ENCODE data around the gene HRH2. TPM values are rescaled to one million over a fixed set of nuclear protein-coding genes. Genes with fewer than 3 reads are reported as not detected.
"Not testable (repeated sequence)": the region's sequence is repeated elsewhere in the genome, so short reads cannot be mapped to it uniquely, and the experiment has no call there.

HRH2 gene
- total and polyA plus RNA-seq, 3 donors from 2014 or later: 0.47 to 1.4 (median 1.3) TPM

DNA sequence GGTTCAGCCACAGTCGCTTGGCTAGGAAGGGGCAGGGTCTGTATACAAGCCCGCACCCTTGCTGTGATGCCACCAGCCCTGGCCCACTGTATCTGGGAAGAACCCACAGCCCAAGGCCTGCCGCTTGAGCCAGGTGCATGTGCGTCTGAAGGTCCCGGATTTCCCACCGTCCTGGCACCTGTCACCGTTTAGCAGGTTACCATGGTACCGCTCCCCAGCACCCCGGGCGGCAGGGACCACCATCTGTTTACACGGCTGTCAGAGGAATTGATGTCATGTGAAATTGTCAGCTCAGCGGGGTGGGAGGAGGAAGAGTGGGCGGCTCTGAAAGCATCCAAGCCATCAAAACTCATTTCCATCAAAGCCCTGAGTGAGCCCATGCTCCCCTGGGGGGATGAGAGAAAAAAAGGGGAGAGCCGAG, 92.7 kb downstream of the HRH2 start:
- WGBS, 2 donors: 49 to 66% methylated on average over 7 to 13 of the region's 14 CpGs
- Histone ChIP-seq H3K4me1 (no peaks in the 10 kb centered on the region), H3K27ac (no peak overlapping the region), H3K9me3 (no peaks in the 10 kb centered on the region), H3K36me3 (ENCODE audit: low read depth, missing control alignments) (no peaks in the 10 kb centered on the region), H3K4me3 (no peak overlapping the region), H3K27me3 (no peaks in the 10 kb centered on the region)
- intact Hi-C loops (cut with DNase I; ENCODE audit: low total_unique reads): no loop called here
- TF ChIP-seq POLR2A (IDR thresholded peaks at IDR 0.05): no peak
- TF ChIP-seq, protein P1, sequence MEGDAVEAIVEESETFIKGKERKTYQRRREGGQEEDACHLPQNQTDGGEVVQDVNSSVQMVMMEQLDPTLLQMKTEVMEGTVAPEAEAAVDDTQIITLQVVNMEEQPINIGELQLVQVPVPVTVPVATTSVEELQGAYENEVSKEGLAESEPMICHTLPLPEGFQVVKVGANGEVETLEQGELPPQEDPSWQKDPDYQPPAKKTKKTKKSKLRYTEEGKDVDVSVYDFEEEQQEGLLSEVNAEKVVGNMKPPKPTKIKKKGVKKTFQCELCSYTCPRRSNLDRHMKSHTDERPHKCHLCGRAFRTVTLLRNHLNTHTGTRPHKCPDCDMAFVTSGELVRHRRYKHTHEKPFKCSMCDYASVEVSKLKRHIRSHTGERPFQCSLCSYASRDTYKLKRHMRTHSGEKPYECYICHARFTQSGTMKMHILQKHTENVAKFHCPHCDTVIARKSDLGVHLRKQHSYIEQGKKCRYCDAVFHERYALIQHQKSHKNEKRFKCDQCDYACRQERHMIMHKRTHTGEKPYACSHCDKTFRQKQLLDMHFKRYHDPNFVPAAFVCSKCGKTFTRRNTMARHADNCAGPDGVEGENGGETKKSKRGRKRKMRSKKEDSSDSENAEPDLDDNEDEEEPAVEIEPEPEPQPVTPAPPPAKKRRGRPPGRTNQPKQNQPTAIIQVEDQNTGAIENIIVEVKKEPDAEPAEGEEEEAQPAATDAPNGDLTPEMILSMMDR (IDR thresholded peaks at IDR 0.05): no peak
- DNase-seq: no peak

DNA sequence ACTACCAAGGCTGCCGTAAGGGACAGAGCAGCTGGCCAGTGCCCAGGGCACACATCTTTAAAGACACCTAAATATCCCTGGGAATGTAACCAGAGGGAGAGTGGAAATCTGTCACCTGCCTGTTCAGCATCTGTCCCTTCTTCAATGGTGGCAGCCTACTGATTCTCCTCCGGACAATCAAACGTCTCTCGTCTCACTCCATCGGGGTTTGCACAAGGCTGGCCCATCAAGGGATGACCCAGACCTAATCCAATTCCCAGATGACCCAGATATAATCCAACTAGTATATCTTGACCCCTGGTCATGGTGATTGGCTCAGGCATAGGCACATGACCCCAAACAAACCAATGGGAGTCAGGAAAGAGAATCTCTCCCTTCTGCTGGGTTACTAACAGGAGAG, 93.5 kb downstream of the HRH2 start:
- DNase-seq: no peak
- intact Hi-C loops (cut with DNase I; ENCODE audit: low total_unique reads): no loop called here
- 79 to 88% methylated on average over 5 of the region's 5 CpGs for WGBS, 2 donors

DNA sequence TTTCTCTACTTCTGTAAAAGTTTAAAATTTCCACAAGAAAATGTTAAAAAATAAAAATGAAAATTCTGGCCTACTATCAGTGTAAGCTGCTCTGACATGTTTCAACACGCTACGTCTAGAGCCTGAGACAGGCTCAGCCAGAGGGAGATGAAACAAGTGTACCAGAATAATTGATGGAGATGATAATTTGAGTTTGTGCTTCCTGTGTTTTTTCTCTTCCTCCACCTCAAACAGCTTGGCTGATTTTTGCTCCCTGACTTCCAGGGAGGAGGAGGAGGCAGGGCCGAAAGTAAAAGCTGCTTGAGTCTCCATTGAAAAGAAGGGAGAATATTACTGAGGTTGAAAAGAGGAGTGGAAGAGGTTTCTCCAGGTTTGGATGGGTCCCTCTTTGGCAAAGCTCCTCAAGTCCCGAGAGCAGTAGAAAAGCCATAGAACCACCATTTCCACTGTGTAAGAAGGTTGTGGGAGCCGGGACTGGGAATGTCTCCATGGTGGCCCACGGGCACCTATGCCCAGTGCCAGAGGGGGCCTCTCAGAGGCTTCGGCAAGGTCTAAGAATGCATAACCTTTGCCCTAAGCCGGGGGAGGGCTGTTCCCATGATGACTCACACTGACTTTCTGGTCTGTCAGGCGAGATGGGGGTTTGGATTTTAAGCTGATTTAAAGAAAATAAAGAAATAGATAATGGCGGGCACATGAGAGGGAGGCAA, 95.1 kb downstream of the HRH2 start:
- Histone ChIP-seq H3K9me3 (no peaks in the 10 kb centered on the region), H3K36me3 (ENCODE audit: low read depth, missing control alignments) (no peaks in the 10 kb centered on the region), H3K27me3 (no peaks in the 10 kb centered on the region), H3K27ac (no peak overlapping the region), H3K4me1 (no peaks in the 10 kb centered on the region), H3K4me3 (no peak overlapping the region)
- TF ChIP-seq POLR2A (IDR thresholded peaks at IDR 0.05): no peak
- TF ChIP-seq, protein P1 (IDR thresholded peaks at IDR 0.05): no peak
- intact Hi-C loops (cut with DNase I; ENCODE audit: low total_unique reads): no loop called here
- WGBS, 2 donors: 57 to 58% methylated on average over 10 of the region's 10 CpGs
- DNase-seq: no peak

More for the DNA sequence above, 93.5 kb downstream of the HRH2 start:
- Histone ChIP-seq H3K27me3 (no peaks in the 10 kb centered on the region), H3K9me3 (no peaks in the 10 kb centered on the region), H3K36me3 (ENCODE audit: low read depth, missing control alignments) (no peaks in the 10 kb centered on the region), H3K27ac (no peak overlapping the region), H3K4me1 (no peaks in the 10 kb centered on the region), H3K4me3 (no peak overlapping the region)
- TF ChIP-seq POLR2A (IDR thresholded peaks at IDR 0.05): no peak
- TF ChIP-seq, protein P1 (IDR thresholded peaks at IDR 0.05): no peak

DNA sequence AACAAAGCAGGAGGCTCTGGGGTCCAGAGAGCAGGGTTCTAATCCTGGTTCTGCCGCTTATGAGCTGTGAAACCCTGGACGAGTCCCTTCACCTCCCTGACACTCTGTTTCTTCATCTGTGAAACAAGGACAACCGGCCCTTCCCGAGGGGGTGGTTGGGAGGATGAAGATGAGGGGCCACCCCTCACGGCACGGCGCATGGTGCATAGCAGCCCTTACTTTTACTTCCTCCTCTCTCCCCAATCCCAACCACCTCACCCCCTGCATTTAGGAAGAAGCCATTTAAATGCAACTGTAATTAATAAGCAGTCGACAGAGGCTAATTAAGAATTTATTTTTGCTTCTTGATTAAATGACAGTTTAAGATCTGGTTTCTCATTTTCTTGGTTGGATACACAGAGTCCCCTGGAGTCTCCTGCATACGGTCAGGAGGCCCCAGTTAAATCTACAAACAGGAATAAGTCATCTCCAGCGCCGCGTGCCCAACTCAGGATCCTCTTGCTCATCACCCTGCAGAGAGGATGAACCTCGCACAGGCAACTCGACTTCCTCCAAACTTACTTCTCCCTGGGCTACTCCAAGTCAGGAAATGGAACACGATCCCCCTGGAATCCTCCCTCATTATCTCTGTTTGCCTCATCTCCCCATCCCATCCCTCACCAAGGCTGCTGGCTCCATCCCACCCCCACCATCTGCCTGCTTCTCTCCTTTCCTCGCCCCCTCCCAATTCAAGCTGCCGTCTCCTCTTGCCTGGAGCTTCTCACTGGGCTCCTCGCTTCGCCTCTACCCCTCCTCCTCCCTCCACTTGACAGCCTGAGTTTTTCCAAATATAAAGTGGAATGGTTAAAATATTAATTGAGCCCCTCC, 95.9 kb downstream of the HRH2 start:
- intact Hi-C loops (cut with DNase I; ENCODE audit: low total_unique reads): no loop called here
- WGBS, 2 donors: 76 to 83% methylated on average over 19 of the region's 19 CpGs
- Histone ChIP-seq H3K27me3 (no peaks in the 10 kb centered on the region), H3K4me3 (no peak overlapping the region), H3K9me3 (no peaks in the 10 kb centered on the region), H3K36me3 (ENCODE audit: low read depth, missing control alignments) (no peaks in the 10 kb centered on the region), H3K27ac (no peak overlapping the region), H3K4me1 (no peaks in the 10 kb centered on the region)
- no peak for DNase-seq
- TF ChIP-seq, protein P1 (IDR thresholded peaks at IDR 0.05): no peak
- no peak for TF ChIP-seq POLR2A (IDR thresholded peaks at IDR 0.05)

DNA sequence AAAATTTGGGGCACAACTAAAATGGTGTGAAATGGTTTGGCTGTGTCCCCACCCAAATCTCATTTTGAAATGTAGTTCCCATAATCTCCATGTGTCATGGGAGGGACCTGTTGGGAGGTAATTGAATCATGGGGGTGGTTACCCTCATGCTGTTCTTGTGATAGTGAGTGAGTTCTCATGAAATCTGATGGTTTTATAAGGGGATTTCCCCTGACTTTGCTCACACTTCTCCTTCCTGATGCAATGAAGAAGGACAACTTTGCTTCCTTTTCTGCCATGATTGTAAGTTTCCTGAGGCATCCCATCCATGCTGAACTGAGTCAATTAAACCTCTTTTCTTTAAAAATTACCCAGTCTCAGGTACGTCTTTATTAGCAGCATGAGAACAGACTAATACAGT, 102.1 kb downstream of the HRH2 start:
- DNase-seq; H3K9me3 ChIP-seq; H3K36me3 ChIP-seq (ENCODE audit: low read depth, missing control alignments); intact Hi-C loops (cut with DNase I; ENCODE audit: low total_unique reads); H3K4me3 ChIP-seq; H3K27ac ChIP-seq; H3K4me1 ChIP-seq; H3K27me3 ChIP-seq: not testable (repeated sequence)
- WGBS, 2 donors: 70 to 73% methylated on average over 1 of the region's 1 CpG
